ENCODE measurements around the gene ANO9. TPM values are rescaled to one million over a fixed set of nuclear protein-coding genes. Genes with fewer than 3 reads are reported as not detected.
"Not testable (repeated sequence)": the region's sequence is repeated elsewhere in the genome, so short reads cannot be mapped to it uniquely, and the experiment has no call there.

The ANO9 gene
- total RNA-seq, 1 experiment from 2014 or later: 85.5 TPM

- intact Hi-C loops (cut with micrococcal nuclease; ENCODE audit: unreplicated experiment): loop anchor here (1.0 kb wide), 1 partner anchor 38 kb away; no protein-coding TSS in a partner anchor
- CTCF ChIA-PET: interaction anchor here (0.7 to 2.2 kb wide), 4 partner anchors 37 to 43 kb away, joined by 3 to 8 read pairs (median 5); no protein-coding TSS in a partner anchor
- H3K36me3 Mint-ChIP-seq (ENCODE audit: insufficient read depth, unreplicated experiment): peaks cover 50% of the 10 kb centered on the region
Measured at GRCh38 chr11:410711-411110, 31.1 kb downstream of the ANO9 start.

GRCh38 chr11:409600-410483 lies 32.0 kb downstream of the ANO9 start:
- TF ChIP-seq, protein P1, sequence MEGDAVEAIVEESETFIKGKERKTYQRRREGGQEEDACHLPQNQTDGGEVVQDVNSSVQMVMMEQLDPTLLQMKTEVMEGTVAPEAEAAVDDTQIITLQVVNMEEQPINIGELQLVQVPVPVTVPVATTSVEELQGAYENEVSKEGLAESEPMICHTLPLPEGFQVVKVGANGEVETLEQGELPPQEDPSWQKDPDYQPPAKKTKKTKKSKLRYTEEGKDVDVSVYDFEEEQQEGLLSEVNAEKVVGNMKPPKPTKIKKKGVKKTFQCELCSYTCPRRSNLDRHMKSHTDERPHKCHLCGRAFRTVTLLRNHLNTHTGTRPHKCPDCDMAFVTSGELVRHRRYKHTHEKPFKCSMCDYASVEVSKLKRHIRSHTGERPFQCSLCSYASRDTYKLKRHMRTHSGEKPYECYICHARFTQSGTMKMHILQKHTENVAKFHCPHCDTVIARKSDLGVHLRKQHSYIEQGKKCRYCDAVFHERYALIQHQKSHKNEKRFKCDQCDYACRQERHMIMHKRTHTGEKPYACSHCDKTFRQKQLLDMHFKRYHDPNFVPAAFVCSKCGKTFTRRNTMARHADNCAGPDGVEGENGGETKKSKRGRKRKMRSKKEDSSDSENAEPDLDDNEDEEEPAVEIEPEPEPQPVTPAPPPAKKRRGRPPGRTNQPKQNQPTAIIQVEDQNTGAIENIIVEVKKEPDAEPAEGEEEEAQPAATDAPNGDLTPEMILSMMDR (IDR thresholded peaks at IDR 0.05; ENCODE audit: insufficient read depth in 1 of 2, low read depth in 1 of 2, low read length in 1 of 2, severe bottlenecking in 1 of 2, unreplicated experiment in 1 of 2): no peak
- BruUV-seq (replicated peaks): no TSS peak
- ChIA-PET POLR2A (interaction anchor here (0.6 kb wide), 1 partner anchor 202 kb away, joined by 7 read pairs; the partner anchor contains the start of genes BET1L and RIC8A), CTCF (interaction anchor here (0.6 to 1.5 kb wide), 4 partner anchors 39 to 306 kb away, joined by 3 to 8 read pairs (median 4); no protein-coding TSS in a partner anchor)
- H3K36me3 Mint-ChIP-seq (ENCODE audit: insufficient read depth, unreplicated experiment): peaks cover 59% of the 10 kb centered on the region
- H3K4me3 ChIP-seq (ENCODE audit: low read depth, low read length): no peak overlapping the region
- peaks cover 9% of the 10 kb centered on the region for H3K4me1 ChIP-seq
- no peaks in the 10 kb centered on the region for H3K9me3 Mint-ChIP-seq (ENCODE audit: unreplicated experiment)
- peaks cover 5% of the 10 kb centered on the region for H3K4me1 Mint-ChIP-seq (ENCODE audit: low read depth, unreplicated experiment)
- no peak overlapping the region for H3K4me3 Mint-ChIP-seq (ENCODE audit: unreplicated experiment)
- peak in 1 of 2 experiments; percentile 69 for DNase-seq
- peaks cover 3% of the 10 kb centered on the region; the same call in 1 of the 2 replicates for H3K9me3 ChIP-seq
- H3K27ac Mint-ChIP-seq (ENCODE audit: unreplicated experiment): no peak overlapping the region
- peaks cover 5% of the 10 kb centered on the region for H3K36me3 ChIP-seq (ENCODE audit: control insufficient read depth, insufficient read depth, low read length)
- intact Hi-C loops (cut with micrococcal nuclease; ENCODE audit: unreplicated experiment): loop anchor here (1.0 kb wide), 1 partner anchor 38 kb away; no protein-coding TSS in a partner anchor
- H3K27me3 Mint-ChIP-seq (ENCODE audit: insufficient read depth, unreplicated experiment): no peaks in the 10 kb centered on the region
- H3K27me3 ChIP-seq (replicated peaks; ENCODE audit: control insufficient read depth, insufficient read depth, low read length): no peaks in the 10 kb centered on the region

More at GRCh38 chr11:410711-411110, 31.1 kb downstream of the ANO9 start:
- H3K27me3 Mint-ChIP-seq (ENCODE audit: insufficient read depth, unreplicated experiment); H3K27ac Mint-ChIP-seq (ENCODE audit: unreplicated experiment); BruUV-seq (replicated peaks); H3K9me3 Mint-ChIP-seq (ENCODE audit: unreplicated experiment); H3K4me1 Mint-ChIP-seq (ENCODE audit: low read depth, unreplicated experiment); H3K4me3 Mint-ChIP-seq (ENCODE audit: unreplicated experiment); DNase-seq; H3K9me3 ChIP-seq; H3K27me3 ChIP-seq (replicated peaks; ENCODE audit: control insufficient read depth, insufficient read depth, low read length); H3K36me3 ChIP-seq (ENCODE audit: control insufficient read depth, insufficient read depth, low read length); H3K4me3 ChIP-seq (ENCODE audit: low read depth, low read length): not testable (repeated sequence)
- peaks cover 14% of the 10 kb centered on the region for H3K4me1 ChIP-seq
- POLR2A ChIA-PET: interaction anchor here (0.6 kb wide), 1 partner anchor 203 kb away, joined by 7 read pairs; the partner anchor contains the start of genes BET1L and RIC8A

DNA sequence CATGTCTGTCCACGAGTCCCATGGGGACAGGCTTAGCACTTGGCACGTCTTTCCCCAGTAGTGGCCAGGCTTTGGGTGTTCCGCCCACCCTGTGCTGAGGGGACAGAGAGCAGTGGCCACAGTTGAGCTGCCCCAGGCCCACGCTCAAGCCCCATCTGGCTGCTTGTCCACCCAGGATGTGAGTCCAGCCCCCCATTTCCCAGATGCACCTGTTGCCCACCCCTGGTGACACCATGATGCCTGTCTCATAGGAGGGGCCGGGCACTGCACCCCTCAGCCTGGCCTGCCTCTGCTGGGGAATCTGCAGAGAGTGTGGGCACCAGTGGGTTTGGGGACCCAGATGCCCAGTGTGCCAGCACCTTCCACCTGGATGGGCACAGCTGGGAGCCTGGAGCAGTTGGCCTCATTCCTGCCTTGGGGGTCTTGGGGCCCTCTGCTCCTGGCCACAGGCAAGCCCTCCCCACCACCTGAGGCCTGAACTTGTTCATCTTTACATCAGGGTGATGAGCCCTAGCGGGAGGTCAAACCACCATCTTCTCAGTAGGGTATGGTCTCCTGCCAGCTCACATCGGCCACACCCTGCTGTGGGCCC lies 32.7 kb downstream of the ANO9 start:
- H3K27me3 Mint-ChIP-seq (ENCODE audit: insufficient read depth, unreplicated experiment): no peaks in the 10 kb centered on the region
- Histone ChIP-seq H3K4me3 (ENCODE audit: low read depth, low read length) (no peak overlapping the region), H3K36me3 (ENCODE audit: control insufficient read depth, insufficient read depth, low read length) (peaks cover 5% of the 10 kb centered on the region), H3K4me1 (peaks cover 9% of the 10 kb centered on the region), H3K9me3 (peaks cover 3% of the 10 kb centered on the region; the same call in 1 of the 2 replicates), H3K27me3 (replicated peaks; ENCODE audit: control insufficient read depth, insufficient read depth, low read length) (no peaks in the 10 kb centered on the region)
- ChIA-PET CTCF (interaction anchor here (0.6 to 1.5 kb wide), 2 partner anchors 42 to 307 kb away, joined by 4 to 8 read pairs; no protein-coding TSS in a partner anchor), POLR2A (no interaction called here)
- no TSS peak for BruUV-seq (replicated peaks)
- no peaks in the 10 kb centered on the region for H3K9me3 Mint-ChIP-seq (ENCODE audit: unreplicated experiment)
- TF ChIP-seq, protein P1 (IDR thresholded peaks at IDR 0.05; ENCODE audit: insufficient read depth in 1 of 2, low read depth in 1 of 2, low read length in 1 of 2, severe bottlenecking in 1 of 2, unreplicated experiment in 1 of 2): no peak
- H3K4me3 Mint-ChIP-seq (ENCODE audit: unreplicated experiment): no peak overlapping the region
- no peak for DNase-seq
- intact Hi-C loops (cut with micrococcal nuclease; ENCODE audit: unreplicated experiment): no loop called here
- H3K36me3 Mint-ChIP-seq (ENCODE audit: insufficient read depth, unreplicated experiment): peaks cover 61% of the 10 kb centered on the region
- no peak overlapping the region for H3K27ac Mint-ChIP-seq (ENCODE audit: unreplicated experiment)
- no peaks in the 10 kb centered on the region for H3K4me1 Mint-ChIP-seq (ENCODE audit: low read depth, unreplicated experiment)
